CD4-positive, alpha-beta T cell (primary cell): ENCODE measurements around the gene HESX1. TPM values are rescaled to one million over a fixed set of nuclear protein-coding genes. Genes with fewer than 3 reads are reported as not detected.

Experiments used
- ATAC-seq: fragments of 200-7000 bp; cut with Tn5 transposase; one replicate; pipeline ENCODE4 v1.10.0; 2022; ENCODE audit warnings: mild to moderate bottlenecking; ENCODE audit not compliant: poor library complexity
- CTCF ChIA-PET: fragments of 350-600 bp; sonication (Branson Sonifier 250); formaldehyde crosslinking; loops from one replicate; lab custom pipeline; 2021; ENCODE audit warnings: antibody characterized with exemption, inconsistent platforms; lab: Charles Lee
- POLR2A ChIA-PET: fragments of 350-600 bp; sonication (Branson Sonifier 250); formaldehyde crosslinking; loops from one replicate; lab custom pipeline; 2021; ENCODE audit warnings: antibody characterized with exemption, inconsistent platforms; lab: Charles Lee
- DNase-seq, 14 experiments: peaks; one replicate each; pipeline ENCODE4 v3.0.0-alpha.2; 2013 to 2020; ENCODE audit warnings: mixed read lengths in 2 of 14
- H3K27ac ChIP-seq, 2 donors: one replicate each; pipeline versions ENCODE4 v1.5.1 to v1.7.0; 2013; ENCODE audit warnings: low read length in 2 of 2, low read depth in 1 of 2, mild to moderate bottlenecking in 1 of 2
- H3K27me3 ChIP-seq, 2 experiments: 1 replicate in 1 of 2; 2 replicates in 1 of 2; pipeline versions ENCODE4 v1.6.1 to v1.7.0; 2013; ENCODE audit warnings: low read length in 2 of 2, control low read depth in 1 of 2, mild to moderate bottlenecking in 1 of 2, moderate library complexity in 1 of 2; ENCODE audit not compliant: insufficient read depth in 2 of 2, control insufficient read depth in 1 of 2
- H3K36me3 ChIP-seq: one replicate; pipeline ENCODE4 v1.6.1; 2013; ENCODE audit warnings: low read length, control low read depth; ENCODE audit not compliant: insufficient read depth
- H3K4me1 ChIP-seq: one replicate; pipeline ENCODE4 v1.6.1; 2013; ENCODE audit warnings: low read length, control low read depth; ENCODE audit not compliant: insufficient read depth
- H3K4me3 ChIP-seq: one replicate; pipeline ENCODE4 v1.5.1; 2013; ENCODE audit warnings: mild to moderate bottlenecking, low read length, moderate library complexity
- H3K9me3 ChIP-seq, 2 experiments: 1 replicate in 1 of 2; 2 replicates in 1 of 2; pipeline versions ENCODE4 v1.6.1 to v1.7.0; 2013; ENCODE audit warnings: low read length in 2 of 2, mild to moderate bottlenecking in 2 of 2, control low read depth in 1 of 2, moderate library complexity in 1 of 2; ENCODE audit not compliant: control insufficient read depth in 1 of 2, insufficient read depth in 1 of 2
- H3K27ac Mint-ChIP-seq: one replicate; pipeline ENCODE4 v1.8.0; 2020; ENCODE audit warnings: mixed read lengths
- H3K27me3 Mint-ChIP-seq: one replicate; pipeline ENCODE4 v1.8.0; 2021; ENCODE audit warnings: mixed read lengths
- H3K36me3 Mint-ChIP-seq: one replicate; pipeline ENCODE4 v1.8.0; 2021; ENCODE audit warnings: low read depth, mixed read lengths
- H3K4me1 Mint-ChIP-seq: one replicate; pipeline ENCODE4 v1.8.0; 2021; ENCODE audit warnings: low read depth, mixed read lengths
- H3K4me3 Mint-ChIP-seq: one replicate; pipeline ENCODE4 v1.8.0; 2020; ENCODE audit warnings: mild to moderate bottlenecking, mixed read lengths
- H3K9me3 Mint-ChIP-seq: one replicate; pipeline ENCODE4 v1.8.0; 2020; ENCODE audit warnings: mixed read lengths
- CTCF ChIP-seq: fragments of 200-600 bp; IDR thresholded peaks from one replicate; pipeline ENCODE4 v1.8.0; 2022; ENCODE audit warnings: antibody characterized with exemption, mild to moderate bottlenecking
- intact Hi-C, 2 experiments: fragments of 100-400 bp; cut with DNase I in 1 of 2; cut with micrococcal nuclease in 1 of 2; formaldehyde crosslinking; loops; one replicate each; pipeline versions ENCODE4 v1.15.1 to v1.9.0; 2023 to 2025; cut with DNase I, micrococcal nuclease
- total RNA-seq, 174 experiments: library from RNA in 2 of 174; stranded (reverse) in 2 of 174; gene quantifications; one replicate each; pipeline ENCODE4 v1.2.3 and lab custom pipeline; 2021 to 2026

HESX1 gene
- total RNA-seq, 2 experiments from 2014 or later = 0.39 TPM; not detected in 1

GRCh38 chr3:57169872-57170623 is 29.7 kb downstream of the HESX1 start:
- peaks cover 30 to 47% of the 10 kb centered on the region in 2 experiments for H3K27me3 ChIP-seq
- ChIA-PET CTCF (interaction anchor here (0.8 to 1.6 kb wide), 3 partner anchors 24 to 90 kb away, joined by 3 to 4 read pairs (median 3); no protein-coding TSS in a partner anchor), POLR2A (interaction anchor here (1.1 to 1.2 kb wide), 2 partner anchors 57 to 386 kb away, joined by 3 to 4 read pairs; partner anchors contain the start of gene PDE12)
- TF ChIP-seq CTCF = peak; percentile 97
- peak; percentile 28 to 77 (median 51) for DNase-seq
- no peak overlapping the region for H3K27ac Mint-ChIP-seq
- intact Hi-C loops = loop anchor here (10.0 kb wide), 3 partner anchors 265 to 655 kb away; partner anchors contain the start of gene PDE12 (in 1 of the 2)
- H3K9me3 Mint-ChIP-seq = no peaks in the 10 kb centered on the region
- no peaks in the 10 kb centered on the region for H3K36me3 Mint-ChIP-seq
- no peaks in the 10 kb centered on the region for H3K9me3 ChIP-seq
- peaks cover 7% of the 10 kb centered on the region for H3K4me1 Mint-ChIP-seq
- H3K27me3 Mint-ChIP-seq = peaks cover 78% of the 10 kb centered on the region
- H3K27ac ChIP-seq = no peak overlapping the region
- no peak overlapping the region for H3K4me3 Mint-ChIP-seq
- peak; percentile 56 for ATAC-seq
- no peaks in the 10 kb centered on the region for H3K36me3 ChIP-seq
- H3K4me1 ChIP-seq = peaks cover 8% of the 10 kb centered on the region
- peak overlapping the region; percentile 38 for H3K4me3 ChIP-seq

- H3K27ac Mint-ChIP-seq = no peak overlapping the region
- Histone ChIP-seq H3K4me3 (no peak overlapping the region), H3K27me3 (peaks cover 34 to 54% of the 10 kb centered on the region in 2 experiments), H3K36me3 (no peaks in the 10 kb centered on the region), H3K4me1 (peaks cover 17% of the 10 kb centered on the region), H3K9me3 (no peaks in the 10 kb centered on the region), H3K27ac (no peak overlapping the region)
- CTCF ChIA-PET = no interaction called here
- peaks cover 78% of the 10 kb centered on the region for H3K27me3 Mint-ChIP-seq
- no peak for DNase-seq
- H3K36me3 Mint-ChIP-seq = no peaks in the 10 kb centered on the region
- H3K9me3 Mint-ChIP-seq = no peaks in the 10 kb centered on the region
- H3K4me1 Mint-ChIP-seq = peaks cover 10% of the 10 kb centered on the region
- ATAC-seq = no peak
- intact Hi-C loops = no loop called here
- H3K4me3 Mint-ChIP-seq = no peak overlapping the region
- POLR2A ChIA-PET = no interaction called here
- no peak for TF ChIP-seq CTCF
Measured at GRCh38 chr3:57169108-57169507, 30.7 kb downstream of the HESX1 start.

GRCh38 chr3:57168151-57168550 is 31.6 kb downstream of the HESX1 start:
- ChIA-PET CTCF (no interaction called here), POLR2A (no interaction called here)
- H3K4me3 Mint-ChIP-seq = no peak overlapping the region
- H3K4me1 Mint-ChIP-seq = peaks cover 14% of the 10 kb centered on the region
- Histone ChIP-seq H3K27me3 (peaks cover 38 to 62% of the 10 kb centered on the region in 2 experiments), H3K9me3 (no peaks in the 10 kb centered on the region), H3K4me3 (no peak overlapping the region), H3K4me1 (peaks cover 22% of the 10 kb centered on the region), H3K27ac (no peak overlapping the region), H3K36me3 (no peaks in the 10 kb centered on the region)
- no peak for ATAC-seq
- DNase-seq = no peak
- no peak overlapping the region for H3K27ac Mint-ChIP-seq
- H3K27me3 Mint-ChIP-seq = peaks cover 82% of the 10 kb centered on the region
- H3K9me3 Mint-ChIP-seq = no peaks in the 10 kb centered on the region
- no peaks in the 10 kb centered on the region for H3K36me3 Mint-ChIP-seq
- TF ChIP-seq CTCF = no peak
- intact Hi-C loops = no loop called here
